ENCODE results near the gene SLC2A9. TPM values are rescaled to one million over a fixed set of nuclear protein-coding genes. Genes with fewer than 3 reads are reported as not detected.

Gene SLC2A9
- total RNA-seq, 1 experiment from 2014 or later, result 1.8 TPM

DNA sequence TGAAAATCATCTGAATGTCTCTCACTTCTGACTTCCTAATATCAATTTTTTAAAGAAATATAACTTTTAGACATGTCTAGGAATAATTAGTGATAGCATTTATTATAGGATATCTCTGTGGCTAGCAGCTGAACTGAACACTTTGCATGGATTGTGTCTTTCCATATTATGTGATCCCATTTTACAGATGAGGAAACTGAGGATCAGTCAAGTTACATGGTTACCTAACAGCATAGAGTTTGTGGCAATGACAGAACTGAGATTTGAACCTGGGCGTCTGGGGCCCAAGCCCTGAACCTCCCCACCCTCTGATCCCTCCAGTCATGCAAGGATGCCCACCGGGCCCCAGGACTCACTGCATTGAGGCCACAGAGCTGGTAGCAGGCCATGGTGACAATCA lies 101.3 kb downstream of the SLC2A9 start:
- TF ChIP-seq, protein P1, sequence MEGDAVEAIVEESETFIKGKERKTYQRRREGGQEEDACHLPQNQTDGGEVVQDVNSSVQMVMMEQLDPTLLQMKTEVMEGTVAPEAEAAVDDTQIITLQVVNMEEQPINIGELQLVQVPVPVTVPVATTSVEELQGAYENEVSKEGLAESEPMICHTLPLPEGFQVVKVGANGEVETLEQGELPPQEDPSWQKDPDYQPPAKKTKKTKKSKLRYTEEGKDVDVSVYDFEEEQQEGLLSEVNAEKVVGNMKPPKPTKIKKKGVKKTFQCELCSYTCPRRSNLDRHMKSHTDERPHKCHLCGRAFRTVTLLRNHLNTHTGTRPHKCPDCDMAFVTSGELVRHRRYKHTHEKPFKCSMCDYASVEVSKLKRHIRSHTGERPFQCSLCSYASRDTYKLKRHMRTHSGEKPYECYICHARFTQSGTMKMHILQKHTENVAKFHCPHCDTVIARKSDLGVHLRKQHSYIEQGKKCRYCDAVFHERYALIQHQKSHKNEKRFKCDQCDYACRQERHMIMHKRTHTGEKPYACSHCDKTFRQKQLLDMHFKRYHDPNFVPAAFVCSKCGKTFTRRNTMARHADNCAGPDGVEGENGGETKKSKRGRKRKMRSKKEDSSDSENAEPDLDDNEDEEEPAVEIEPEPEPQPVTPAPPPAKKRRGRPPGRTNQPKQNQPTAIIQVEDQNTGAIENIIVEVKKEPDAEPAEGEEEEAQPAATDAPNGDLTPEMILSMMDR (IDR thresholded peaks at IDR 0.05; ENCODE audit: unreplicated experiment), result no peak
- H3K27ac Mint-ChIP-seq (ENCODE audit: unreplicated experiment), result no peak overlapping the region
- no peak overlapping the region for H3K4me3 Mint-ChIP-seq (ENCODE audit: low read depth, unreplicated experiment)
- H3K27me3 Mint-ChIP-seq (ENCODE audit: unreplicated experiment), result peaks cover 13% of the 10 kb centered on the region
- no peaks in the 10 kb centered on the region for H3K9me3 Mint-ChIP-seq (ENCODE audit: low read depth, unreplicated experiment)
- CTCF ChIA-PET, result no interaction called here
- intact Hi-C loops (cut with micrococcal nuclease; ENCODE audit: unreplicated experiment), result no loop called here
- BruUV-seq (replicated peaks), result no TSS peak
- no peaks in the 10 kb centered on the region for H3K36me3 Mint-ChIP-seq (ENCODE audit: insufficient read depth, unreplicated experiment)
- no peak for DNase-seq
- H3K4me1 Mint-ChIP-seq (ENCODE audit: low read depth, unreplicated experiment), result no peaks in the 10 kb centered on the region

GRCh38 chr4:9919047-9919446 lies 102.2 kb downstream of the SLC2A9 start:
- TF ChIP-seq, protein P1 (IDR thresholded peaks at IDR 0.05; ENCODE audit: unreplicated experiment), result no peak
- Mint-ChIP-seq H3K9me3 (ENCODE audit: low read depth, unreplicated experiment) (no peaks in the 10 kb centered on the region), H3K4me1 (ENCODE audit: low read depth, unreplicated experiment) (no peaks in the 10 kb centered on the region), H3K36me3 (ENCODE audit: insufficient read depth, unreplicated experiment) (no peaks in the 10 kb centered on the region), H3K27ac (ENCODE audit: unreplicated experiment) (no peak overlapping the region), H3K27me3 (ENCODE audit: unreplicated experiment) (peaks cover 13% of the 10 kb centered on the region), H3K4me3 (ENCODE audit: low read depth, unreplicated experiment) (no peak overlapping the region)
- no peak for DNase-seq
- intact Hi-C loops (cut with micrococcal nuclease; ENCODE audit: unreplicated experiment), result no loop called here
- CTCF ChIA-PET, result no interaction called here
- BruUV-seq (replicated peaks), result no TSS peak

DNA sequence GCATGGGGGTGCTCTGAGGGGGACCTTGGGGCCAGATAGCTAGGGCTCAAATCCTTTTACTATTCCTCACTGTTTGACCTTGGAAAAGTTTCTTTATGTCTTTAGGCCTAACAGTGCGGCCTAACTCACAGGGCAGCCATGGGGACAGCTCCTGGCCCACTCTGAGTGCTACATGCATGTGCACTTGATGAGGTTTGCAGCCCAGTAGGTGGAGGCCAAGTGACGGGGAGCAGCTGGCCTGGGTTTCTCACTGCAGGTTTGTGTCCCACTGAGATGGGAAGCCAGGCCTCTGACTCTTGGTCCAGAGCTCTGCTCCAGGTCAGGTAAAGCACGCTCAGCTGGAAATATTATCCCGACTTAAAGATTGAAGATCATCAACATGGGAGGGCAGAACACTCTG lies 102.8 kb downstream of the SLC2A9 start:
- intact Hi-C loops (cut with micrococcal nuclease; ENCODE audit: unreplicated experiment), result no loop called here
- Mint-ChIP-seq H3K4me1 (ENCODE audit: low read depth, unreplicated experiment) (no peaks in the 10 kb centered on the region), H3K36me3 (ENCODE audit: insufficient read depth, unreplicated experiment) (no peaks in the 10 kb centered on the region), H3K27ac (ENCODE audit: unreplicated experiment) (no peak overlapping the region), H3K9me3 (ENCODE audit: low read depth, unreplicated experiment) (no peaks in the 10 kb centered on the region), H3K27me3 (ENCODE audit: unreplicated experiment) (peaks cover 13% of the 10 kb centered on the region), H3K4me3 (ENCODE audit: low read depth, unreplicated experiment) (no peak overlapping the region)
- TF ChIP-seq, protein P1 (IDR thresholded peaks at IDR 0.05; ENCODE audit: unreplicated experiment), result no peak
- no TSS peak for BruUV-seq (replicated peaks)
- CTCF ChIA-PET, result no interaction called here
- no peak for DNase-seq

- DNase-seq, result no peak
- H3K36me3 Mint-ChIP-seq (ENCODE audit: insufficient read depth, unreplicated experiment), result no peaks in the 10 kb centered on the region
- CTCF ChIA-PET, result no interaction called here
- TF ChIP-seq, protein P1 (IDR thresholded peaks at IDR 0.05; ENCODE audit: unreplicated experiment), result no peak
- no peaks in the 10 kb centered on the region for H3K4me1 Mint-ChIP-seq (ENCODE audit: low read depth, unreplicated experiment)
- intact Hi-C loops (cut with micrococcal nuclease; ENCODE audit: unreplicated experiment), result no loop called here
- no peaks in the 10 kb centered on the region for H3K9me3 Mint-ChIP-seq (ENCODE audit: low read depth, unreplicated experiment)
- H3K27me3 Mint-ChIP-seq (ENCODE audit: unreplicated experiment), result peaks cover 7% of the 10 kb centered on the region
- no TSS peak for BruUV-seq (replicated peaks)
- H3K4me3 Mint-ChIP-seq (ENCODE audit: low read depth, unreplicated experiment), result no peak overlapping the region
- H3K27ac Mint-ChIP-seq (ENCODE audit: unreplicated experiment), result no peak overlapping the region
Measured at GRCh38 chr4:9916937-9917336, 104.4 kb downstream of the SLC2A9 start.

GRCh38 chr4:9916346-9916745 lies 105.0 kb downstream of the SLC2A9 start:
- Mint-ChIP-seq H3K36me3 (ENCODE audit: insufficient read depth, unreplicated experiment) (no peaks in the 10 kb centered on the region), H3K9me3 (ENCODE audit: low read depth, unreplicated experiment) (no peaks in the 10 kb centered on the region), H3K4me3 (ENCODE audit: low read depth, unreplicated experiment) (no peak overlapping the region), H3K4me1 (ENCODE audit: low read depth, unreplicated experiment) (no peaks in the 10 kb centered on the region), H3K27ac (ENCODE audit: unreplicated experiment) (no peak overlapping the region), H3K27me3 (ENCODE audit: unreplicated experiment) (peaks cover under 1% of the 10 kb centered on the region)
- no TSS peak for BruUV-seq (replicated peaks)
- CTCF ChIA-PET, result no interaction called here
- DNase-seq, result no peak
- TF ChIP-seq, protein P1 (IDR thresholded peaks at IDR 0.05; ENCODE audit: unreplicated experiment), result no peak
- intact Hi-C loops (cut with micrococcal nuclease; ENCODE audit: unreplicated experiment), result no loop called here

All from Calu3 (cell line).